IMR-90 (cell line): ENCODE measurements around the gene TPT1. TPM values are rescaled to one million over a fixed set of nuclear protein-coding genes. Genes with fewer than 3 reads are reported as not detected.

Source experiments
- ATAC-seq: fragments of 200-7000 bp; cut with Tn5 transposase; 2 replicates; pipeline ENCODE4 v1.9.1; 2020; ENCODE audit warnings: low read depth, mild to moderate bottlenecking, moderate library complexity
- BruUV-seq: library from RNA; stranded (reverse); fragments of 400-500 nt; replicated peaks from 2 replicates; lab custom pipeline; 2021; lab: Mats Ljungman, UMichigan
- CTCF ChIA-PET: fragments of 300-600 bp; formaldehyde crosslinking; extraction: SDS; loops from one replicate; lab custom pipeline; 2021; ENCODE audit warnings: antibody characterized with exemption; lab: Yijun Ruan, JAX
- POLR2A ChIA-PET: fragments of 300-600 bp; sonication (Branson Sonifier 250); formaldehyde crosslinking; loops from one replicate; lab custom pipeline; 2022; ENCODE audit warnings: antibody characterized with exemption; ENCODE audit not compliant: unreplicated experiment; lab: Charles Lee
- DNase-seq: peaks from one replicate; pipeline ENCODE4 v3.0.0; 2013
- H2AFZ ChIP-seq: replicated peaks from 2 replicates; pipeline ENCODE3; 2013; ENCODE audit warnings: low read length, mild to moderate bottlenecking; ENCODE audit not compliant: poor library complexity
- H2AK5ac ChIP-seq: 2 replicates; pipeline ENCODE4 v1.6.1; 2013; ENCODE audit warnings: low read depth, low read length, inconsistent platforms
- H2AK9ac ChIP-seq: replicated peaks from 2 replicates; pipeline ENCODE3; 2013; ENCODE audit warnings: mild to moderate bottlenecking, low read depth, low read length, moderate library complexity; ENCODE audit not compliant: poor library complexity
- H2BK120ac ChIP-seq: 2 replicates; pipeline ENCODE4 v1.6.1; 2013; ENCODE audit warnings: low read depth, low read length, inconsistent platforms
- H2BK15ac ChIP-seq: 3 replicates; pipeline ENCODE4 v1.6.1; 2013; ENCODE audit warnings: low read depth, low read length, inconsistent platforms
- H2BK20ac ChIP-seq: 2 replicates; pipeline ENCODE4 v1.6.1; 2013; ENCODE audit warnings: low read depth, mild to moderate bottlenecking, inconsistent platforms, low read length, moderate library complexity
- H2BK5ac ChIP-seq: 2 replicates; pipeline ENCODE4 v1.6.1; 2013; ENCODE audit warnings: mild to moderate bottlenecking, low read depth, low read length, inconsistent platforms; ENCODE audit not compliant: poor library complexity, severe bottlenecking
- H3K14ac ChIP-seq: replicated peaks from 2 replicates; pipeline ENCODE4 v1.6.1; 2013; ENCODE audit warnings: low read depth, low read length, inconsistent platforms
- H3K18ac ChIP-seq: 2 replicates; pipeline ENCODE4 v1.6.1; 2013; ENCODE audit warnings: low read depth, low read length, control low read depth
- H3K23ac ChIP-seq: 2 replicates; pipeline ENCODE4 v1.6.1; 2013; ENCODE audit warnings: low read depth, low read length, inconsistent platforms
- H3K27ac ChIP-seq: 2 replicates; pipeline ENCODE4 v1.5.1; 2013; ENCODE audit warnings: mild to moderate bottlenecking, control low read depth, low read length; ENCODE audit not compliant: insufficient read depth
- H3K27me3 ChIP-seq: 2 replicates; pipeline ENCODE4 v1.6.1; 2013; ENCODE audit warnings: low read length; ENCODE audit not compliant: control insufficient read depth, insufficient read depth
- H3K36me3 ChIP-seq: 2 replicates; pipeline ENCODE4 v1.6.1; 2013; ENCODE audit warnings: low read length, mixed read lengths; ENCODE audit not compliant: control insufficient read depth, insufficient read depth
- H3K4ac ChIP-seq: 2 replicates; pipeline ENCODE4 v1.6.1; 2013; ENCODE audit warnings: low read depth, low read length, inconsistent platforms
- H3K4me1 ChIP-seq: 2 replicates; pipeline ENCODE4 v1.6.1; 2013; ENCODE audit warnings: low read length, mixed read lengths; ENCODE audit not compliant: control insufficient read depth, insufficient read depth
- H3K4me2 ChIP-seq: 2 replicates; pipeline ENCODE4 v1.6.1; 2013; ENCODE audit warnings: low read depth, mild to moderate bottlenecking, control low read depth, low read length, moderate library complexity
- H3K4me3 ChIP-seq: 2 replicates; pipeline ENCODE4 v1.5.1; 2013; ENCODE audit warnings: low read depth, mild to moderate bottlenecking, control low read depth, low read length, moderate library complexity; ENCODE audit not compliant: insufficient read depth
- H3K56ac ChIP-seq: 2 replicates; pipeline ENCODE4 v1.6.1; 2013; ENCODE audit warnings: low read length, inconsistent platforms; ENCODE audit not compliant: insufficient read depth; ENCODE audit errors: extremely low read depth
- H3K79me1 ChIP-seq, 2 experiments: 2 replicates each; pipeline ENCODE4 v1.6.1; 2013; ENCODE audit warnings: low read length in 2 of 2, inconsistent platforms in 1 of 2, low read depth in 1 of 2
- H3K9ac ChIP-seq: 2 replicates; pipeline ENCODE4 v1.6.1; 2013; ENCODE audit warnings: low read depth, low read length, control low read depth
- H3K9me1 ChIP-seq: 2 replicates; pipeline ENCODE4 v1.6.1; 2013; ENCODE audit warnings: low read length, inconsistent platforms; ENCODE audit not compliant: insufficient read depth
- H3K9me3 ChIP-seq: 2 replicates; pipeline ENCODE4 v1.6.1; 2013; ENCODE audit warnings: low read length; ENCODE audit not compliant: control insufficient read depth, insufficient read depth
- H4K20me1 ChIP-seq: 2 replicates; pipeline ENCODE4 v1.6.1; 2013; ENCODE audit warnings: low read length, inconsistent platforms; ENCODE audit not compliant: insufficient read depth
- H4K5ac ChIP-seq: 2 replicates; pipeline ENCODE4 v1.6.1; 2013; ENCODE audit warnings: mild to moderate bottlenecking, low read depth, low read length, control low read depth
- H4K8ac ChIP-seq, 2 experiments: 2 replicates each; pipeline ENCODE4 v1.6.1; 2013; ENCODE audit warnings: low read depth in 2 of 2, low read length in 2 of 2, control low read depth in 1 of 2, inconsistent platforms in 1 of 2
- H4K91ac ChIP-seq: 2 replicates; pipeline ENCODE4 v1.6.1; 2013; ENCODE audit warnings: low read depth, low read length, inconsistent platforms; ENCODE audit not compliant: insufficient read depth
- BHLHE40 ChIP-seq: fragments of 150-350 bp; IDR thresholded peaks from 2 replicates; pipeline ENCODE4 v1.6.1; 2016; ENCODE audit warnings: mild to moderate bottlenecking, low read depth, low read length
- CHD1 ChIP-seq: IDR thresholded peaks from 2 replicates; pipeline ENCODE4 v1.6.1; 2012; ENCODE audit warnings: low read depth, low read length, improper control_type of control experiment
- CTCF ChIP-seq: conservative IDR thresholded peaks from 2 replicates; pipeline ENCODE4 v1.5.1; 2012; ENCODE audit warnings: mild to moderate bottlenecking, low read depth, low read length, improper control_type of control experiment
- MAZ ChIP-seq: IDR thresholded peaks from 2 replicates; pipeline ENCODE4 v1.6.1; 2012; ENCODE audit warnings: low read depth, mild to moderate bottlenecking, low read length, improper control_type of control experiment, moderate library complexity, borderline replicate concordance
- RAD21 ChIP-seq: IDR thresholded peaks from 2 replicates; pipeline ENCODE4 v1.6.1; 2012; ENCODE audit warnings: low read length, improper control_type of control experiment
- RCOR1 ChIP-seq: IDR thresholded peaks from 2 replicates; pipeline ENCODE4 v1.6.1; 2012; ENCODE audit warnings: mild to moderate bottlenecking, low read length, improper control_type of control experiment; ENCODE audit not compliant: insufficient replicate concordance
- SMC3 ChIP-seq: fragments of 150-350 bp; IDR thresholded peaks from 2 replicates; pipeline ENCODE4 v1.6.1; 2016; ENCODE audit warnings: low read depth, mild to moderate bottlenecking, antibody characterized with exemption, low read length, moderate library complexity
- WGBS, 2 experiments: methylation state at CpG; one replicate each; pipeline versions ENCODE4 v1.1.5 to v1.1.7; 2013; ENCODE audit warnings: missing lambda C conversion rate in 2 of 2; ENCODE audit not compliant: insufficient read length in 1 of 2; ENCODE audit errors: extremely low coverage in 2 of 2; 5-methylcytosine and 5-hydroxymethylcytosine counted together
- dilution Hi-C: fragments of 300-500 bp; cut with HindIII; formaldehyde crosslinking; loops from one replicate; pipeline ENCODE4 v1.14.3; 2018; ENCODE audit warnings: low sequenced_read_pairs; ENCODE audit not compliant: unreplicated experiment
- in situ Hi-C: fragments of 300-500 bp; cut with MboI; formaldehyde crosslinking; loops from 3 replicates; pipeline ENCODE4 v1.14.3; 2019; ENCODE audit warnings: low sequenced_read_pairs, inconsistent platforms, mixed read lengths
- intact Hi-C: fragments of 100-400 bp; cut with micrococcal nuclease; formaldehyde crosslinking; loops from 2 replicates; pipeline ENCODE4 v1.10.0; 2022
- polyA plus RNA-seq, 3 experiments: library from polyadenylated mRNA; depleted of rRNA; stranded (reverse); fragments of >200 nt; gene quantifications; 2 replicates each; pipeline ENCODE4 v1.2.3, GENCODE V29; 2012; ENCODE audit warnings: low replicate concordance in 1 of 3
- total RNA-seq: library from RNA; depleted of rRNA; stranded (reverse); fragments of >200 nt; gene quantifications from 2 replicates; pipeline ENCODE4 v1.2.3, GENCODE V29; 2012

The TPT1 gene
- total and polyA plus RNA-seq, 2 of the 4 experiments (the other 2 are of a cell fraction): 1,663 to 2,665 TPM

- Histone ChIP-seq H3K9me1 (peaks cover 6% of the 10 kb centered on the region; the same call in 1 of the 2 replicates), H2AK5ac (no peak overlapping the region), H2AK9ac (no peak overlapping the region), H3K9me3 (no peaks in the 10 kb centered on the region), H3K27me3 (no peaks in the 10 kb centered on the region), H2BK15ac (no peak overlapping the region), H3K4me3 (no peak overlapping the region), H3K27ac (no peak overlapping the region), H4K20me1 (no peaks in the 10 kb centered on the region), H3K36me3 (peaks cover 3% of the 10 kb centered on the region), H4K5ac (no peak overlapping the region), H2AFZ (no peak overlapping the region), H3K9ac (no peak overlapping the region), H3K18ac (no peak overlapping the region), H4K91ac (no peak overlapping the region), H4K8ac (no peak overlapping the region), H2BK5ac (no peak overlapping the region), H3K56ac (no peak overlapping the region), H3K4me1 (peaks cover 2% of the 10 kb centered on the region), H3K14ac (no peak overlapping the region), H3K23ac (no peak overlapping the region; the same call in 1 of the 2 replicates), H3K4ac (no peak overlapping the region), H3K79me1 (no peaks in the 10 kb centered on the region), H2BK120ac (no peak overlapping the region), H2BK20ac (no peak overlapping the region), H3K4me2 (no peak overlapping the region)
- ATAC-seq (no peak), DNase-seq (no peak)
- intact Hi-C loops (no loop called here), dilution Hi-C loops (no loop called here), in situ Hi-C loops (no loop called here)
- no TSS peak for BruUV-seq
- ChIA-PET CTCF (no interaction called here), POLR2A (no interaction called here)
- no CpG with 5 or more reads among the region's 1 CpG for WGBS, 2 experiments
- TF ChIP-seq RCOR1 (no peak), CTCF (no peak), SMC3 (no peak), RAD21 (no peak), MAZ (no peak), CHD1 (no peak), BHLHE40 (no peak)
These were observed 48.8 kb downstream of the TPT1 start for GRCh38 chr13:45292176-45292575.
